Upper lobe of left lung (tissue), 4 donors: ENCODE data around the gene IRF2.

ENCODE experiments used
- POLR2AphosphoS5 ChIP-seq, 2 donors: sonication (generic); formaldehyde crosslinking; IDR thresholded peaks; one replicate each; pipeline ENCODE4 v1.5.1; 2017; ENCODE audit warnings: antibody characterized with exemption in 2 of 2
- TF ChIP-seq, protein P1 (sequence below), 6 experiments: fragments of 450-650 bp in 4 of 6; fragments of 200-600 bp in 2 of 6; sonication (generic) in 2 of 6; IDR thresholded peaks; one replicate each; pipeline ENCODE4 v1.5.1; 2016 to 2019; ENCODE audit warnings: antibody characterized with exemption in 6 of 6

- TF ChIP-seq, protein P1, sequence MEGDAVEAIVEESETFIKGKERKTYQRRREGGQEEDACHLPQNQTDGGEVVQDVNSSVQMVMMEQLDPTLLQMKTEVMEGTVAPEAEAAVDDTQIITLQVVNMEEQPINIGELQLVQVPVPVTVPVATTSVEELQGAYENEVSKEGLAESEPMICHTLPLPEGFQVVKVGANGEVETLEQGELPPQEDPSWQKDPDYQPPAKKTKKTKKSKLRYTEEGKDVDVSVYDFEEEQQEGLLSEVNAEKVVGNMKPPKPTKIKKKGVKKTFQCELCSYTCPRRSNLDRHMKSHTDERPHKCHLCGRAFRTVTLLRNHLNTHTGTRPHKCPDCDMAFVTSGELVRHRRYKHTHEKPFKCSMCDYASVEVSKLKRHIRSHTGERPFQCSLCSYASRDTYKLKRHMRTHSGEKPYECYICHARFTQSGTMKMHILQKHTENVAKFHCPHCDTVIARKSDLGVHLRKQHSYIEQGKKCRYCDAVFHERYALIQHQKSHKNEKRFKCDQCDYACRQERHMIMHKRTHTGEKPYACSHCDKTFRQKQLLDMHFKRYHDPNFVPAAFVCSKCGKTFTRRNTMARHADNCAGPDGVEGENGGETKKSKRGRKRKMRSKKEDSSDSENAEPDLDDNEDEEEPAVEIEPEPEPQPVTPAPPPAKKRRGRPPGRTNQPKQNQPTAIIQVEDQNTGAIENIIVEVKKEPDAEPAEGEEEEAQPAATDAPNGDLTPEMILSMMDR (IDR thresholded peaks at IDR 0.05), result no peak
- no peak for TF ChIP-seq POLR2AphosphoS5 (IDR thresholded peaks at IDR 0.05)
Measured at GRCh38 chr4:184356366-184356765, 118.0 kb downstream of the IRF2 start.
